SW480 (cell line): ENCODE results near the gene JAG2.

Experiments used
- DNase-seq: peaks from one replicate; pipeline ENCODE4 v3.0.0-alpha.2; 2016; ENCODE audit warnings: low spot score

Gene JAG2

GRCh38 chr14:105139831-105140239, 28.7 kb downstream of the JAG2 start:
- DNase-seq, result no peak

GRCh38 chr14:105139212-105139825, 29.3 kb downstream of the JAG2 start:
- no peak for DNase-seq

- no peak for DNase-seq
Measured at GRCh38 chr14:105138551-105139111, 29.9 kb downstream of the JAG2 start.

- no peak for DNase-seq
Measured at GRCh38 chr14:105138021-105138541, 30.5 kb downstream of the JAG2 start.

GRCh38 chr14:105137481-105138020, 31.0 kb downstream of the JAG2 start:
- no peak for DNase-seq

GRCh38 chr14:105136401-105137322, 31.9 kb downstream of the JAG2 start:
- DNase-seq, result no peak

- no peak for DNase-seq
Measured at GRCh38 chr14:105135700-105136395, 32.7 kb downstream of the JAG2 start.

- no peak for DNase-seq
Measured at GRCh38 chr14:105132921-105133654, 35.5 kb downstream of the JAG2 start.

GRCh38 chr14:105131241-105131640, 37.3 kb downstream of the JAG2 start:
- DNase-seq, result no peak

GRCh38 chr14:105128059-105128458, 40.5 kb downstream of the JAG2 start:
- no peak for DNase-seq

GRCh38 chr14:105126981-105127329, 41.6 kb downstream of the JAG2 start:
- DNase-seq, result peak; percentile 15

GRCh38 chr14:105126126-105126980, 42.2 kb downstream of the JAG2 start:
- no peak for DNase-seq

- DNase-seq, result no peak
Measured at GRCh38 chr14:105124823-105125222, 43.8 kb downstream of the JAG2 start.

GRCh38 chr14:105123981-105124765, 44.4 kb downstream of the JAG2 start:
- DNase-seq, result no peak

- no peak for DNase-seq
Measured at GRCh38 chr14:105123064-105123665, 45.4 kb downstream of the JAG2 start.

- DNase-seq, result no peak
Measured at GRCh38 chr14:105120056-105120455, 48.5 kb downstream of the JAG2 start.

- DNase-seq, result no peak
Measured at GRCh38 chr14:105119408-105120025, 49.1 kb downstream of the JAG2 start.

- DNase-seq, result no peak
Measured at GRCh38 chr14:105118646-105119407, 49.7 kb downstream of the JAG2 start.
